ENCODE measurements around the gene SRF.

DNA sequence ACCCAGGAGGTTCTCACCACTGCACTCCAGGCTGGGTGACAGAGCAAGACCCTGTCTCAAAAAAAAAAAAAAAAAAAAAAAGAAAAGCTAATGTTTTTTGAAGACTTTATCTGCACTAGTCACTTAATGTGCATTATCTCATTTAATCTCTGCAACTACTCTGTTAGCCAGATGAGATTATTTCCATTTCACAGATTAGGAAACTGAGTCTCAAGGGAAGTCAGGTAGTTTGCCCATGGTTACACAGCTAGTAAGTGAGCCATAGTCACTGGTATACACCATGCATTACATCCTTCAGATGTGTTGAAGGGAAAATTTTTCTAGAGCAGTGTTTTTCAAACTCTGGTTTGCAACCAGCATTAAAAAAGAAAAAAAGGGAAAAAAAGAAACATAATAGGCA, 7.2 kb upstream of the SRF start:
- no peak for TF ChIP-seq POLR2A (IDR thresholded peaks at IDR 0.05; ENCODE audit: low read depth, low read length)
- TF ChIP-seq, protein P1, sequence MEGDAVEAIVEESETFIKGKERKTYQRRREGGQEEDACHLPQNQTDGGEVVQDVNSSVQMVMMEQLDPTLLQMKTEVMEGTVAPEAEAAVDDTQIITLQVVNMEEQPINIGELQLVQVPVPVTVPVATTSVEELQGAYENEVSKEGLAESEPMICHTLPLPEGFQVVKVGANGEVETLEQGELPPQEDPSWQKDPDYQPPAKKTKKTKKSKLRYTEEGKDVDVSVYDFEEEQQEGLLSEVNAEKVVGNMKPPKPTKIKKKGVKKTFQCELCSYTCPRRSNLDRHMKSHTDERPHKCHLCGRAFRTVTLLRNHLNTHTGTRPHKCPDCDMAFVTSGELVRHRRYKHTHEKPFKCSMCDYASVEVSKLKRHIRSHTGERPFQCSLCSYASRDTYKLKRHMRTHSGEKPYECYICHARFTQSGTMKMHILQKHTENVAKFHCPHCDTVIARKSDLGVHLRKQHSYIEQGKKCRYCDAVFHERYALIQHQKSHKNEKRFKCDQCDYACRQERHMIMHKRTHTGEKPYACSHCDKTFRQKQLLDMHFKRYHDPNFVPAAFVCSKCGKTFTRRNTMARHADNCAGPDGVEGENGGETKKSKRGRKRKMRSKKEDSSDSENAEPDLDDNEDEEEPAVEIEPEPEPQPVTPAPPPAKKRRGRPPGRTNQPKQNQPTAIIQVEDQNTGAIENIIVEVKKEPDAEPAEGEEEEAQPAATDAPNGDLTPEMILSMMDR (conservative IDR thresholded peaks at IDR 0.05; ENCODE audit: low read depth, low read length), result no peak
- TF ChIP-seq RAD21 (IDR thresholded peaks at IDR 0.05; ENCODE audit: low read length), result no peak
- no peak for TF ChIP-seq MAFK (IDR thresholded peaks at IDR 0.05; ENCODE audit: low read depth, low read length)
- no peak for TF ChIP-seq BHLHE40 (IDR thresholded peaks at IDR 0.05; ENCODE audit: low read depth, low read length)
- no peak for TF ChIP-seq SMC3 (IDR thresholded peaks at IDR 0.05; ENCODE audit: low read depth, low read length)
- TF ChIP-seq CHD1 (IDR thresholded peaks at IDR 0.05; ENCODE audit: low read depth, low read length), result no peak
- no peak for TF ChIP-seq RCOR1 (IDR thresholded peaks at IDR 0.05; ENCODE audit: insufficient replicate concordance, low read length)
- TF ChIP-seq, protein P2, sequence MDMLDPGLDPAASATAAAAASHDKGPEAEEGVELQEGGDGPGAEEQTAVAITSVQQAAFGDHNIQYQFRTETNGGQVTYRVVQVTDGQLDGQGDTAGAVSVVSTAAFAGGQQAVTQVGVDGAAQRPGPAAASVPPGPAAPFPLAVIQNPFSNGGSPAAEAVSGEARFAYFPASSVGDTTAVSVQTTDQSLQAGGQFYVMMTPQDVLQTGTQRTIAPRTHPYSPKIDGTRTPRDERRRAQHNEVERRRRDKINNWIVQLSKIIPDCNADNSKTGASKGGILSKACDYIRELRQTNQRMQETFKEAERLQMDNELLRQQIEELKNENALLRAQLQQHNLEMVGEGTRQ (IDR thresholded peaks at IDR 0.05; ENCODE audit: low read depth, low read length), result no peak
- no peak for TF ChIP-seq RFX5 (IDR thresholded peaks at IDR 0.05; ENCODE audit: low read depth, low read length)

Data from IMR-90 (cell line).